GM12878 (cell line): ENCODE results near the gene FLII. TPM values are rescaled to one million over a fixed set of nuclear protein-coding genes. Genes with fewer than 3 reads are reported as not detected.

Experiments used
- ASH2L ChIP-seq: fragments of 300-600, 200-600 bp; sonication (generic); IDR thresholded peaks from 2 replicates; pipeline ENCODE4 v1.6.1; 2017; ENCODE audit warnings: low read depth, mild to moderate bottlenecking, borderline replicate concordance
- ATF7 ChIP-seq: fragments of 450-650 bp; IDR thresholded peaks from 2 replicates; pipeline ENCODE4 v1.6.1; 2016; ENCODE audit warnings: low read depth, mild to moderate bottlenecking
- BCLAF1 ChIP-seq: fragments of 450-650 bp; IDR thresholded peaks from 2 replicates; pipeline ENCODE4 v1.6.1; 2017; ENCODE audit warnings: antibody characterized with exemption, mild to moderate bottlenecking, moderate library complexity
- BHLHE40 ChIP-seq, 2 experiments: fragments of 450-650 bp in 1 of 2; IDR thresholded peaks; 2 replicates each; pipeline ENCODE4 v1.6.1; 2011 to 2017; ENCODE audit warnings: low read depth in 2 of 2, borderline replicate concordance in 1 of 2, improper control_type of control experiment in 1 of 2, low read length in 1 of 2, mild to moderate bottlenecking in 1 of 2
- CEBPZ ChIP-seq: fragments of 150-350 bp; IDR thresholded peaks from 2 replicates; pipeline ENCODE4 v1.6.1; 2016; ENCODE audit warnings: low read depth, low read length
- CREM ChIP-seq: IDR thresholded peaks from 2 replicates; pipeline ENCODE4 v1.6.1; 2014; ENCODE audit warnings: antibody characterized with exemption, low read depth
- DPF2 ChIP-seq: fragments of 450-650 bp; IDR thresholded peaks from 2 replicates; pipeline ENCODE4 v1.6.1; 2017; ENCODE audit warnings: mild to moderate bottlenecking
- EP300 ChIP-seq, 2 experiments: fragments of 150-350 bp in 1 of 2; IDR thresholded peaks; 2 replicates each; pipeline ENCODE4 v1.6.1; 2011 to 2012; ENCODE audit warnings: low read depth in 2 of 2, low read length in 2 of 2, borderline replicate concordance in 1 of 2, improper control_type of control experiment in 1 of 2, inconsistent platforms in 1 of 2; ENCODE audit not compliant: control insufficient read depth in 1 of 2
- ETV6 ChIP-seq, 2 experiments: fragments of 450-650 bp in 1 of 2; IDR thresholded peaks in 1 of 2; conservative IDR thresholded peaks in 1 of 2; 2 replicates each; pipeline ENCODE4 v1.6.1; 2014; ENCODE audit warnings: antibody characterized with exemption in 1 of 2, borderline replicate concordance in 1 of 2, low read depth in 1 of 2, mild to moderate bottlenecking in 1 of 2, moderate library complexity in 1 of 2
- IRF4 ChIP-seq: IDR thresholded peaks from 2 replicates; pipeline ENCODE4 v1.6.1; 2011; ENCODE audit warnings: low read depth, low read length
- IRF5 ChIP-seq: fragments of 450-650 bp; IDR thresholded peaks from 2 replicates; pipeline ENCODE4 v1.6.1; 2017; ENCODE audit warnings: borderline replicate concordance
- MYC ChIP-seq: IDR thresholded peaks from 2 replicates; pipeline ENCODE4 v1.6.1; 2011; ENCODE audit warnings: mild to moderate bottlenecking, low read length, moderate library complexity, inconsistent platforms; ENCODE audit not compliant: insufficient read depth, insufficient replicate concordance, insufficient read length, severe bottlenecking
- ZBTB33 ChIP-seq: fragments of 450-650 bp; IDR thresholded peaks from 2 replicates; pipeline ENCODE4 v1.6.1; 2017; ENCODE audit warnings: mild to moderate bottlenecking
- ZBTB4 ChIP-seq: fragments of 450-650 bp; formaldehyde crosslinking; IDR thresholded peaks from 2 replicates; pipeline ENCODE4 v1.4.0; 2022; ENCODE audit warnings: mild to moderate bottlenecking, moderate library complexity
- polyA plus RNA-seq, 11 experiments: library from polyadenylated mRNA; depleted of rRNA in 4 of 11; unstranded in 6 of 11; stranded (reverse) in 5 of 11; fragments of >200 nt; fragmentation: Nextera tagmentation in 4 of 11; fragmentation: Illumina TruSeq in 1 of 11; extraction: Ambion mirVana in 4 of 11; extraction: Trizol in 1 of 11; gene quantifications; 1 replicate in 1 of 11; 2 replicates in 10 of 11; pipeline versions ENCODE4 v1.2.1 to v1.2.3, GENCODE V29; 2011 to 2016; ENCODE audit warnings: inconsistent platforms in 2 of 11, missing spikeins in 2 of 11, low read depth in 1 of 11
- total RNA-seq, 4 experiments: library from RNA; depleted of rRNA in 3 of 4; stranded (reverse); fragments of >200 nt in 3 of 4; fragmentation: Illumina TruSeq in 1 of 4; extraction: Trizol in 1 of 4; gene quantifications; 2 replicates each; pipeline versions ENCODE4 v1.2.1 to v1.2.3, GENCODE V29; 2013 to 2021

FLII gene
- total and polyA plus RNA-seq, 10 of the 15 experiments (the other 5 are each of a cell fraction or from before 2014, with no cell fraction given): 22.2 to 200 (median 121) TPM

- TF ChIP-seq ZBTB4: no peak
- TF ChIP-seq IRF4: no peak
- TF ChIP-seq ZBTB33: no peak
- TF ChIP-seq CREM: no peak; the same call in 1 of the 2 replicates
- no peak for TF ChIP-seq IRF5
- TF ChIP-seq CEBPZ: peak; percentile 57
- TF ChIP-seq ATF7: 0 out of 2 replicates have a peak, but pooled peaks have one; percentile 36
- TF ChIP-seq EP300 (IDR thresholded peaks at IDR 0.05; ENCODE audit: borderline replicate concordance in 1 of 2, control insufficient read depth in 1 of 2, low read depth in 2 of 2, low read length in 2 of 2): no peak
- peak; percentile 69 to 72 for TF ChIP-seq BHLHE40 (IDR thresholded peaks at IDR 0.05; ENCODE audit: borderline replicate concordance in 1 of 2, low read depth in 2 of 2, low read length in 1 of 2)
- TF ChIP-seq BCLAF1: no peak
- no peak for TF ChIP-seq ETV6 (conservative IDR thresholded peaks at IDR 0.05 in 1 of 2, IDR thresholded peaks at IDR 0.05 in 1 of 2; ENCODE audit: borderline replicate concordance in 1 of 2, low read depth in 1 of 2)
- no peak for TF ChIP-seq ASH2L
- TF ChIP-seq MYC: no peak
- peak; percentile 97 for TF ChIP-seq DPF2
These were observed 2.0 kb upstream of the FLII start, which contains the start of gene MIEF2 (continued) for GRCh38 chr17:18260332-18261145.
